ENCODE results near the gene ITPR2.

DNA sequence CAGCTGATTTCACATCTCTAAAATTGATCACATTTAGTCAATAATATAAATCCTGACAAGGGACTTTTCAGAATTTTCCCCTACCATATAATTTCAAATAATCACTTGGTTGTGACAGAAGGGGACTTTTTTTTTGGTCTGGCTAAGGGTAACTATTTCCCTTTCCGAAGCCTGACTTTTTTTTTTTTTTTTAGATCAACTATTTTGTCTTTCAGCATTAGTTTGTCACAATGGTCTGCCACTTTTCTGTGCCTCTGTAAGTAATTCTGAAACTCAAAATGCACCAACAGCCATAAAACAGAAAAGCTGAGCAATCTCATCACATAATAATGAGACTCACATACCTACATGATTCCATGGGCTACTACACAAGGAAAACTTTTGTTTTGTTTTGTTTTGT lies 371.2 kb downstream of the ITPR2 start:
- TF ChIP-seq, protein P1, sequence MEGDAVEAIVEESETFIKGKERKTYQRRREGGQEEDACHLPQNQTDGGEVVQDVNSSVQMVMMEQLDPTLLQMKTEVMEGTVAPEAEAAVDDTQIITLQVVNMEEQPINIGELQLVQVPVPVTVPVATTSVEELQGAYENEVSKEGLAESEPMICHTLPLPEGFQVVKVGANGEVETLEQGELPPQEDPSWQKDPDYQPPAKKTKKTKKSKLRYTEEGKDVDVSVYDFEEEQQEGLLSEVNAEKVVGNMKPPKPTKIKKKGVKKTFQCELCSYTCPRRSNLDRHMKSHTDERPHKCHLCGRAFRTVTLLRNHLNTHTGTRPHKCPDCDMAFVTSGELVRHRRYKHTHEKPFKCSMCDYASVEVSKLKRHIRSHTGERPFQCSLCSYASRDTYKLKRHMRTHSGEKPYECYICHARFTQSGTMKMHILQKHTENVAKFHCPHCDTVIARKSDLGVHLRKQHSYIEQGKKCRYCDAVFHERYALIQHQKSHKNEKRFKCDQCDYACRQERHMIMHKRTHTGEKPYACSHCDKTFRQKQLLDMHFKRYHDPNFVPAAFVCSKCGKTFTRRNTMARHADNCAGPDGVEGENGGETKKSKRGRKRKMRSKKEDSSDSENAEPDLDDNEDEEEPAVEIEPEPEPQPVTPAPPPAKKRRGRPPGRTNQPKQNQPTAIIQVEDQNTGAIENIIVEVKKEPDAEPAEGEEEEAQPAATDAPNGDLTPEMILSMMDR (conservative IDR thresholded peaks at IDR 0.05; ENCODE audit: low read length): no peak
- no peak for TF ChIP-seq EZH2phosphoT487 (IDR thresholded peaks at IDR 0.05; ENCODE audit: borderline replicate concordance, low read depth, low read length)
